ENCODE data around the gene MIR17HG.
A peak's percentile ranks its signal among the peaks of the same experiment; 100 is the strongest.

GRCh38 chr13:91348906-91349435, 1.5 kb downstream of the MIR17HG start:
- TF ChIP-seq EZH2 (IDR thresholded peaks at IDR 0.05; ENCODE audit: borderline replicate concordance, low read length): no peak
- peak; percentile 85 for TF ChIP-seq CTCF (IDR thresholded peaks at IDR 0.05; ENCODE audit: low read length)

Measured in OCI-LY1 (cell line).